GM19372 (cell line): ENCODE measurements around the gene CALHM3.

Source experiments
- ATAC-seq: cut with Tn5 transposase; IDR thresholded peaks from one replicate; pipeline ENCODE4 v1.9.1; 2021; ENCODE audit warnings: mild to moderate bottlenecking, low read depth, moderate library complexity; ENCODE audit not compliant: unreplicated experiment

Gene CALHM3

GRCh38 chr10:103451831-103452505 lies 27.1 kb downstream of the CALHM3 start, which contains the start of gene CALHM2:
CALHM2 (minus strand) TSS chr10:103452370; CDS start chr10:103449941, 2,429 bp downstream.
- ATAC-seq = no peak

DNA sequence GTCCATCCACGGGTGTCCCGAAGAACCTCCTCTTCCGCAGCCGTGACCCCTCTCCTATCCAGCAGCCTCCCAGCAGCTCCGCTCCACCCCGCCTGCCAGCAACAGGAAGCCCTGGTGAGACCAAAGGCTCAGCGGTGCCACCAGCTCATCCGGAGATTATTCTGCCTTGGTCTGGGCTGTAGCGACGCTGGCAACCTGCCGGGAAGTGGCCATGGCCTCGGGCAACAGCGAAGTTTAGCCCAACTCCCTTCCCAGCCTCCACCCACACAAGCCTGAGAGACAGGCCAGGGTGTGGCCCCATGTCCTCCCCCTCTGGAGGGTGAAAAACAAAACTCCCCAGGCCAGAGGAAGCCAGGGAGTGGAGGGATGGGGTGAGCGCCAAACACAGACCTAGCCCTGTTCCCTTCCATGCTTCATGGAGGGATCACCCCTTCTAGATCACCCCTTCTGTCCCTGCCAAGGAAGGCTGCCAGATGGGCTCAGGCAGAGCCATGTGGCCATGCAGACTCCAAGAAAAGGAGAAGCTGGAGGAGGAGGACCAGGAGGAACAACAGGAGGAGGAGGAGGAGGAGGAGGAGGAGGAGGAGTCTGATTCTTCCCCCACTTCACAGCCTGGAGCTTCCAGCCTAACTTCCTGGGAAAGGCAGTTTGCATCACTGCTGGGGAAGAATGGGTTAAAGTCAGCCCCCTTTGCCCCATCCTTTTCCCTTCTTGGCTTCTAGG lies 27.8 kb downstream of the CALHM3 start:
- no peak for ATAC-seq

- ATAC-seq = no peak
These were observed 28.8 kb downstream of the CALHM3 start for GRCh38 chr10:103450201-103450695.

GRCh38 chr10:103449208-103450144 lies 29.6 kb downstream of the CALHM3 start:
- no peak for ATAC-seq

- no peak for ATAC-seq
These were observed 30.3 kb downstream of the CALHM3 start for GRCh38 chr10:103448746-103449145.

DNA sequence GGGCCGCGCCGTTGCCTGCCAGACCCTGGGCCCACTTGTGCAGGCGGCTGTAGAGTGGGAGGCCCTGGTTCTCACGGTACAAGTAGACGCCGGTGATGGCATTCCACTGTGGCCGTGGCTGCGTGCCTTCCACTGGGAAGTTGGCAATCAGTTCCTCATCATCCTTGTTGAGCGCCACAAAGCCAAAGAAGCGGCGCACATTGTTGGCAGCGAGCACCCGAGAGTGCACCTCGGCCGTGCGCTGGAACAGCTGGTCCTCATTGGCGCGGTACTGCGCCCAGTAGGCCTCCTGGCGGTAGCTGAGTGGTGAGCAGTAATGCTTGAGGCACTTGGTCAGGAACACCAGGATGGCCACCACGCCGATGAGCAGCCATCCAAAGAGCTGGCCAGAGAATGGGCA lies 31.9 kb downstream of the CALHM3 start:
- ATAC-seq = no peak

DNA sequence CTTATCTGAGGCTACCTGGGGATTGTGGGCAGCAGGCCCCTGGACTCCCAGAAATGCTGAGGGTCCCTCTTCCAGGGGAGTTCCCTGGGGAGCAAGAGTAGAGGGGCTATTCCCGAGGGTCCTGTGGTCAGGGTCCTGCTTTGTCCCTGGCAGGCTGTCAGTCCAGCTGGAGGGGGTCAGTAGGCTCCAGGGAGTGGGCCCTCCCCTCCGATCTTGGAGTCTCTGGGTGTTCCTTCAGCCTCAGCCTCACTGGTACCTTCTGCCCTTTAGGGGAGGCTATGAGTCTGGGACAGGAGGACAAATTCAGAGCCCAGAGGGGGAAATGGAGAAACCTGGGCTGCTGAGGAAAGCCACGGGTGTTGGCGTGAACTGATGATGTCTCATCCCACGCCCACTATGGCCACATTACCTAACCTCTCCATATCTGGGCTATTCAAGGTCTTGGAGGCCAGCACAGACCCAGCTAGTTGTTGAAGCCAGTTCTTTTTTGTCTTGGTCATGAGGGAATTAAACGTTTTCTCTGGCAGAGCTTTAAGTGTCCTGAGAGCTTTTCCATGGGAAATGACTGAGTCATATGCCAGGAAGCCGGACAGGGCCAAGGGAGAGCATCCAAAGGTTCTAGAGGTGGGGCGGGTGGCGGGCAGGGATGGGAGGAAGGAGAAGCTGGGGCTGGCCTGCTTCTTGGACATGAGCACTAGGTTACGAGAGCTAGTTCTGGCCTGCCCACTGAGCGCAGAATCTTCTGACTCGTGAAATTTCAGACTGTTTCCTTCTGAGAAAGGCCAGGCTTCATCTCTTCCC lies 33.1 kb downstream of the CALHM3 start:
- no peak for ATAC-seq

- no peak for ATAC-seq
These were observed 33.7 kb downstream of the CALHM3 start for GRCh38 chr10:103445366-103445765.

GRCh38 chr10:103444478-103444877 lies 34.6 kb downstream of the CALHM3 start:
- no peak for ATAC-seq

DNA sequence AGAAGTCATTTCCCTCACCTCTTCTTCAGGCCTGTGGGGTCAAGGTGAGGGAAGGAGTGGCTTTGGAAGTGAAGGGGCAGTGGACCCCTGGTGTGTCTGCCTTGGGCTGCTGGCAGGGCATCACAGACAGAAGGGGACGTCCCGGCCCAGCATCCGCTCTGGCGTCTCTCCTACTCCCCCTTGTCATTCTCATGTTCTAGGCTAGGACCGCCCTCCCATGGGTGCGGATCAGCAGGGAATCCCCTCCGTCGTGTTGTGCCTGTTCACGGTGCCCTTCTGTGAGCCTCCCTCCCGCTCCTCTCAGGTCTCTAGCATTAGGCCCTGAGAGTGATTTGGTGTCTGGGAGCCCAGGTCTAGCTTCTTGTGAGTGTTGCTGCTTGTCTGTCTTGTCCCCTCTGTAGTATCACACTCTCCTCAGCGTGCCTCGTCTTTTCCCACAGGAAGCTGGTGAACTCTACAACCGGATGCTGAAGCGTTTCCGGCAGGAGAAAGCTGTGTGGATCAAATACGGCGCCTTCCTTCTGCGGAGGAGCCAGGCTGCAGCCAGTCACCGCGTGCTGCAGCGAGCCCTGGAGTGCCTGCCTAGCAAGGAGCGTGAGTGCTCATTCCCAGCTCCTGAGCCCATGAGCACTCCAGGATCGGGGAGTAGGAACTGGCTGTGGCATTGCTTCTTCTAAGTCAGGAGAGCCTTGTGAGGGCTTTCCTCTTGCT lies 35.4 kb downstream of the CALHM3 start:
- no peak for ATAC-seq

DNA sequence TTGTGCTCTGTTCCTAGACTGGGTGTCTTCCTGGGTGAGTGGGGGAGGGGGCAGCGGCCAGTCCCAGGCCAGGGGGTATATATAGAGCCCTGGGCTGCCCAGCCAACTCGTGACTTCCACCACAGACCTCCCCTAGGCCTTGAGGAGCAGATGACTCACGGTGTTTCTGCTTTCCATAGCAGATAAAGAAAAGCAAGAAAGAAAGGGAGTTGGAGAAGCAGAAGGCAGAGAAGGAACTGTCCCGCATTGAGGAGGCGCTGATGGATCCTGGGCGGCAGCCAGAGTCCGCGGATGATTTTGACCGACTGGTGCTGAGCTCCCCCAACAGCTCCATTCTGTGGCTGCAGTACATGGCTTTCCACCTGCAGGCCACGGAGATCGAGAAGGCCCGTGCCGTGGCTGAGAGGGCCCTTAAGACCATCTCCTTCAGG lies 37.0 kb downstream of the CALHM3 start:
- ATAC-seq = no peak

GRCh38 chr10:103441611-103442010 lies 37.4 kb downstream of the CALHM3 start:
- ATAC-seq = no peak

- no peak for ATAC-seq
These were observed 37.8 kb downstream of the CALHM3 start for GRCh38 chr10:103441206-103441605.

- no peak for ATAC-seq
These were observed 38.6 kb downstream of the CALHM3 start for GRCh38 chr10:103440416-103440815.

- ATAC-seq = no peak
These were observed 39.3 kb downstream of the CALHM3 start for GRCh38 chr10:103439776-103440175.

DNA sequence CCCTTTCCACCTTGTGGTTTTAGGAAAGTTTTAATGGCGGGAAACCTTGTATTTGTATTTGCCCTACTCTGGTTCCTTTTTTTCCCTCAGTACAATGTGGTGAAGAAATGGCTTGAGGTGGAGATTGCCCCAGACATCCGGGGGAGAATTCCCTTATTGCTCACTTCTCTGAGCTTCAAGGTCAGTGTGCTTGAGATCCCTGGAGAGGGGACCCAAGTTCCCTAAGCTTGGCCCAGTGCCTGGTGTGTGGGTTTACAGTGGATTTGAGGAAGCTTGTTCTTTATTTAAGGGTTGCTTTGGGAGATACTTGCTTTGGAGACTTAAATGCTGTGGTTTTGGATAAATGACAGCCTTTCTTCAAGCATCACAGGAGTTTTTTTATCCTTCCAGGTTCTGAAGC lies 45.2 kb downstream of the CALHM3 start:
- ATAC-seq = no peak

GRCh38 chr10:103431902-103432301 lies 47.1 kb downstream of the CALHM3 start:
- no peak for ATAC-seq

DNA sequence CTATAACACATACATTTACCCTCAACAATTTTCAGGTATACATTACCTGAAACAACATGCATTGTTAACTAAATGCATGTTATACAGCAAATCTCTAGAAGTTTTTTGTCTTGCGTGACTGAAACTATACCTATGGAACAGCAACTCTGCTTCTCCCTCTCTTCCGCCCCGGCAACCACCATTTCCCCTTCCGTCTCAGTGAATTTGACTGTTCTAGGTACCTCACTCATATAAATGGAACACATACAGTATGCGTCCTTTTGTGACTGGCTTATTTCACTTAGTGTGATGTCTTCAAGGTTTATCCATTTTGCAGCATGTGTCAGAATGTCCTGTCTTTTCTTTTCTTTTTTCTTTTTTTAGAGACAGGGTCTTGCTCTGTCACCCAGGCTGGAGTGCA lies 49.4 kb downstream of the CALHM3 start:
- no peak for ATAC-seq

GRCh38 chr10:103428989-103429643 lies 49.9 kb downstream of the CALHM3 start:
- no peak for ATAC-seq
